Endothelial cell of umbilical vein (primary cell): ENCODE measurements around the gene CBLB. TPM values are rescaled to one million over a fixed set of nuclear protein-coding genes. Genes with fewer than 3 reads are reported as not detected.

Source experiments
- BruUV-seq: library from RNA; stranded (reverse); fragments of 400-500 nt; replicated peaks from 2 replicates; lab custom pipeline; 2021; lab: Mats Ljungman, UMichigan
- CTCF ChIA-PET: fragments of 300-600, 350-600 bp; sonication (Branson Sonifier 250); formaldehyde crosslinking; loops from one replicate; lab custom pipeline; 2021; ENCODE audit warnings: antibody characterized with exemption, inconsistent platforms; lab: Charles Lee
- POLR2A ChIA-PET: fragments of 300-600, 350-600 bp; sonication (Branson Sonifier 250); formaldehyde crosslinking; loops from one replicate; lab custom pipeline; 2021; ENCODE audit warnings: antibody characterized with exemption, inconsistent platforms; lab: Charles Lee
- DNase-seq: peaks from one replicate; pipeline ENCODE4 v3.0.0-alpha.2; 2011; ENCODE audit warnings: low read depth, low spot score
- FAIRE-seq: peaks from 2 replicates; lab custom pipeline; 2011; peaks lifted over from hg19 to GRCh38; lab: Jason Lieb, UNC
- H2AFZ ChIP-seq: 2 replicates; pipeline ENCODE4 v1.6.0; 2012; ENCODE audit warnings: low read depth, low read length, control low read depth, inconsistent platforms
- H3K27ac ChIP-seq: 2 replicates; pipeline ENCODE4 v1.5.1; 2011; ENCODE audit warnings: low read depth, mild to moderate bottlenecking, control low read depth, low read length, moderate library complexity; ENCODE audit not compliant: insufficient read depth
- H3K27me3 ChIP-seq, 2 experiments: 2 replicates each; pipeline versions ENCODE4 v1.6.0 to v1.6.1; 2011; ENCODE audit warnings: low read length in 2 of 2, mixed read lengths in 1 of 2; ENCODE audit not compliant: control insufficient read depth in 2 of 2, insufficient read depth in 2 of 2
- H3K36me3 ChIP-seq, 2 experiments: 2 replicates in 1 of 2; 3 replicates in 1 of 2; pipeline ENCODE4 v1.5.1; 2011; ENCODE audit warnings: low read length in 2 of 2, mild to moderate bottlenecking in 1 of 2, moderate library complexity in 1 of 2; ENCODE audit not compliant: control insufficient read depth in 2 of 2, insufficient read depth in 2 of 2; ENCODE audit errors: extremely low read depth in 1 of 2
- H3K4me1 ChIP-seq: 3 replicates; pipeline ENCODE4 v1.5.1; 2011; ENCODE audit warnings: mild to moderate bottlenecking, low read length; ENCODE audit not compliant: control insufficient read depth, insufficient read depth; ENCODE audit errors: extremely low read depth
- H3K4me2 ChIP-seq: 2 replicates; pipeline ENCODE4 v1.6.1; 2011; ENCODE audit warnings: low read length, control low read depth, mixed read lengths; ENCODE audit not compliant: insufficient read depth
- H3K4me3 ChIP-seq, 3 experiments: fragments of 200-600 bp in 1 of 3; sonication (generic), shearing (Covaris generic) in 1 of 3; replicated peaks in 1 of 3; 2 replicates each; pipeline ENCODE4 v1.5.1; 2011 to 2016; ENCODE audit warnings: control low read depth in 3 of 3, low read length in 3 of 3, mild to moderate bottlenecking in 2 of 3, inconsistent platforms in 1 of 3, low read depth in 1 of 3, moderate library complexity in 1 of 3; ENCODE audit not compliant: insufficient read depth in 1 of 3
- H3K79me2 ChIP-seq: 2 replicates; pipeline ENCODE4 v1.6.0; 2012; ENCODE audit warnings: low read length, inconsistent platforms; ENCODE audit not compliant: control insufficient read depth, insufficient read depth
- H3K9ac ChIP-seq: replicated peaks from 2 replicates; pipeline ENCODE3; 2011; ENCODE audit warnings: low read length, control low read depth; ENCODE audit not compliant: insufficient read depth; ENCODE audit errors: extremely low read depth
- H3K9me1 ChIP-seq: replicated peaks from 3 replicates; pipeline ENCODE4 v1.6.0; 2011; ENCODE audit warnings: mild to moderate bottlenecking, low read length; ENCODE audit not compliant: control insufficient read depth, insufficient read depth; ENCODE audit errors: extremely low read depth
- H3K9me3 ChIP-seq: replicated peaks from 2 replicates; pipeline ENCODE4 v1.5.1; 2012; ENCODE audit warnings: low read length, inconsistent platforms; ENCODE audit not compliant: control insufficient read depth, insufficient read depth
- H4K20me1 ChIP-seq: replicated peaks from 2 replicates; pipeline ENCODE3; 2011; ENCODE audit warnings: mild to moderate bottlenecking, low read length; ENCODE audit not compliant: control insufficient read depth, insufficient read depth; ENCODE audit errors: extremely low read depth
- EZH2 ChIP-seq: IDR thresholded peaks from 2 replicates; pipeline ENCODE4 v1.6.1; 2012; ENCODE audit warnings: borderline replicate concordance, low read depth, mild to moderate bottlenecking, moderate library complexity, low read length, inconsistent platforms; ENCODE audit not compliant: severe bottlenecking
- FOS ChIP-seq: IDR thresholded peaks from 2 replicates; pipeline ENCODE4 v1.6.1; 2011; ENCODE audit warnings: mild to moderate bottlenecking, low read length, moderate library complexity, borderline replicate concordance; ENCODE audit not compliant: insufficient read depth
- GATA2 ChIP-seq: IDR thresholded peaks from 2 replicates; pipeline ENCODE4 v1.7.0; 2011; ENCODE audit warnings: low read depth, mild to moderate bottlenecking, moderate library complexity, mixed read lengths, low read length; ENCODE audit not compliant: insufficient read length, insufficient read depth
- JUN ChIP-seq: IDR thresholded peaks from 2 replicates; pipeline ENCODE4 v1.6.1; 2011; ENCODE audit warnings: borderline replicate concordance, low read depth; ENCODE audit not compliant: insufficient read length, insufficient read depth
- MYC ChIP-seq: IDR thresholded peaks from one replicate; pipeline ENCODE4 v1.6.1; 2011; ENCODE audit warnings: mild to moderate bottlenecking, low read depth, low read length
- POLR2A ChIP-seq: IDR thresholded peaks from 2 replicates; pipeline ENCODE4 v1.6.1; 2012; ENCODE audit warnings: low read depth, mild to moderate bottlenecking, control low read depth, low read length
- POLR2AphosphoS5 ChIP-seq: IDR thresholded peaks from 2 replicates; pipeline ENCODE4 v1.6.1; 2012; ENCODE audit warnings: low read depth, mild to moderate bottlenecking, control low read depth, low read length, moderate library complexity; ENCODE audit not compliant: insufficient read depth
- dilution Hi-C: fragments of 300-500 bp; cut with MboI; formaldehyde crosslinking; loops from one replicate; pipeline ENCODE4 v1.15.0; 2019; ENCODE audit warnings: low sequenced_read_pairs; ENCODE audit not compliant: extremely low pct_ligation_motif_present
- intact Hi-C: fragments of 100-400 bp; cut with micrococcal nuclease; formaldehyde crosslinking; loops from one replicate; pipeline ENCODE4 v1.10.0; 2022
- polyA plus RNA-seq, 4 experiments: library from polyadenylated mRNA; depleted of rRNA in 3 of 4; stranded (reverse) in 3 of 4; unstranded in 1 of 4; fragments of >200 nt; gene quantifications; 2 replicates each; pipeline versions ENCODE4 v1.2.1 to v1.2.3, GENCODE V29; 2011 to 2012; ENCODE audit warnings: missing spikeins in 1 of 4
- total RNA-seq: library from RNA; stranded (reverse); gene quantifications from 2 replicates; pipeline ENCODE4 v1.2.3, GENCODE V29; 2021
- TF ChIP-seq, protein P1 (sequence below), 2 donors: IDR thresholded peaks; 1 replicate in 1 of 2; 2 replicates in 1 of 2; pipeline ENCODE4 v1.5.1; 2011; ENCODE audit warnings: low read length in 2 of 2, mild to moderate bottlenecking in 2 of 2, moderate library complexity in 2 of 2, control low read depth in 1 of 2, inconsistent platforms in 1 of 2, low read depth in 1 of 2; ENCODE audit not compliant: insufficient read depth in 1 of 2; ENCODE audit errors: extremely low read depth in 1 of 2
- TF ChIP-seq, protein P2 (sequence below): IDR thresholded peaks from 2 replicates; pipeline ENCODE4 v1.6.1; 2011; ENCODE audit not compliant: insufficient read depth, insufficient read length

The CBLB gene
- total and polyA plus RNA-seq, 2 donors (not counting 3 experiments of a cell fraction or from before 2014, with no cell fraction given) = 17.8 to 39.6 TPM

DNA sequence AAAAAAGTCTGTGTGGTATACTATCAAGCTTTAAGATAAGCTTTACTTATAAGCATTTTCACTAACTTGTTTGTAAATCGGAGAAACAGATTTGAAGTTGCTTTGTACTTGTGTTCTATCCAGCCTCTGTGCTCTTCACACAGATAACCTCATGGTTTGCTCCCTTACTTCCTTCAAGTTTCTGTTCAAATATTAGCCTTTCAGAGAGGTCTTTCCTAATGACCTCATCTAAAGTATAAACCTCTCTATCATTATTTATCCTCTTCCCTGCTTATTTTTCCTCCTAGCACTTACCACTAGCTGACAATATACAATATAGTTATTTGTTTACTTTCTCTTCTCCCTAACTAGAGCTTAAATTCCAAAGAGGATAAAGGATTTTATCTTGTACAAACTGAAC, 180.0 kb downstream of the CBLB start:
- H3K36me3 ChIP-seq = peaks cover 2 to 6% of the 10 kb centered on the region in 2 experiments
- no TSS peak for BruUV-seq
- TF ChIP-seq POLR2A (no peak), GATA2 (no peak), MYC (no peak), POLR2AphosphoS5 (no peak), FOS (no peak), EZH2 (no peak), JUN (no peak)
- TF ChIP-seq, protein P1, sequence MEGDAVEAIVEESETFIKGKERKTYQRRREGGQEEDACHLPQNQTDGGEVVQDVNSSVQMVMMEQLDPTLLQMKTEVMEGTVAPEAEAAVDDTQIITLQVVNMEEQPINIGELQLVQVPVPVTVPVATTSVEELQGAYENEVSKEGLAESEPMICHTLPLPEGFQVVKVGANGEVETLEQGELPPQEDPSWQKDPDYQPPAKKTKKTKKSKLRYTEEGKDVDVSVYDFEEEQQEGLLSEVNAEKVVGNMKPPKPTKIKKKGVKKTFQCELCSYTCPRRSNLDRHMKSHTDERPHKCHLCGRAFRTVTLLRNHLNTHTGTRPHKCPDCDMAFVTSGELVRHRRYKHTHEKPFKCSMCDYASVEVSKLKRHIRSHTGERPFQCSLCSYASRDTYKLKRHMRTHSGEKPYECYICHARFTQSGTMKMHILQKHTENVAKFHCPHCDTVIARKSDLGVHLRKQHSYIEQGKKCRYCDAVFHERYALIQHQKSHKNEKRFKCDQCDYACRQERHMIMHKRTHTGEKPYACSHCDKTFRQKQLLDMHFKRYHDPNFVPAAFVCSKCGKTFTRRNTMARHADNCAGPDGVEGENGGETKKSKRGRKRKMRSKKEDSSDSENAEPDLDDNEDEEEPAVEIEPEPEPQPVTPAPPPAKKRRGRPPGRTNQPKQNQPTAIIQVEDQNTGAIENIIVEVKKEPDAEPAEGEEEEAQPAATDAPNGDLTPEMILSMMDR (IDR thresholded peaks at IDR 0.05; ENCODE audit: extremely low read depth in 1 of 2, insufficient read depth in 1 of 2, low read depth in 1 of 2, low read length in 2 of 2) = no peak
- TF ChIP-seq, protein P2, sequence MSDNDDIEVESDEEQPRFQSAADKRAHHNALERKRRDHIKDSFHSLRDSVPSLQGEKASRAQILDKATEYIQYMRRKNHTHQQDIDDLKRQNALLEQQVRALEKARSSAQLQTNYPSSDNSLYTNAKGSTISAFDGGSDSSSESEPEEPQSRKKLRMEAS = no peak
- H3K4me2 ChIP-seq = no peak overlapping the region
- CTCF ChIA-PET = interaction anchor here (1.2 to 3.8 kb wide), 7 partner anchors 9 to 1429 kb away, joined by 3 to 49 read pairs (median 4); no protein-coding TSS in a partner anchor
- no peak overlapping the region for H2AFZ ChIP-seq
- no peak overlapping the region for H3K9ac ChIP-seq
- H3K9me1 ChIP-seq = no peaks in the 10 kb centered on the region
- intact Hi-C loops = loop anchor here (5.0 to 10.0 kb wide), 2 partner anchors 518 to 1036 kb away; no protein-coding TSS in a partner anchor
- H3K79me2 ChIP-seq = no peaks in the 10 kb centered on the region
- no peak overlapping the region for H3K4me3 ChIP-seq
- no peaks in the 10 kb centered on the region for H3K4me1 ChIP-seq
- dilution Hi-C loops = no loop called here
- peak; percentile 9 for DNase-seq
- POLR2A ChIA-PET = no interaction called here
- H3K9me3 ChIP-seq = no peaks in the 10 kb centered on the region
- no peak for FAIRE-seq
- H3K27ac ChIP-seq = no peak overlapping the region
- H3K27me3 ChIP-seq = no peaks in the 10 kb centered on the region
- no peaks in the 10 kb centered on the region for H4K20me1 ChIP-seq
